ENCODE data around the gene SLC25A51. TPM values are rescaled to one million over a fixed set of nuclear protein-coding genes. Genes with fewer than 3 reads are reported as not detected.

SLC25A51 gene
- 10 to 100 TPM; 29.1 to 35.0 (median 32.9) TPM for total RNA-seq (2021; fragmentation: NEBNext Ultra II Directional; extraction: Animal tissue kit (Norgen Biotek cat#: 25700))
- long read RNA-seq, transcript SLC25A51-203 (4 exons, 1,871 nt) = major isoform, 6 of 29 reads
- long read RNA-seq, partial matches to known transcripts = 2 of 29 reads
- long read RNA-seq, other reads (novel, unspliced or antisense) = 18 of 29 reads

DNA sequence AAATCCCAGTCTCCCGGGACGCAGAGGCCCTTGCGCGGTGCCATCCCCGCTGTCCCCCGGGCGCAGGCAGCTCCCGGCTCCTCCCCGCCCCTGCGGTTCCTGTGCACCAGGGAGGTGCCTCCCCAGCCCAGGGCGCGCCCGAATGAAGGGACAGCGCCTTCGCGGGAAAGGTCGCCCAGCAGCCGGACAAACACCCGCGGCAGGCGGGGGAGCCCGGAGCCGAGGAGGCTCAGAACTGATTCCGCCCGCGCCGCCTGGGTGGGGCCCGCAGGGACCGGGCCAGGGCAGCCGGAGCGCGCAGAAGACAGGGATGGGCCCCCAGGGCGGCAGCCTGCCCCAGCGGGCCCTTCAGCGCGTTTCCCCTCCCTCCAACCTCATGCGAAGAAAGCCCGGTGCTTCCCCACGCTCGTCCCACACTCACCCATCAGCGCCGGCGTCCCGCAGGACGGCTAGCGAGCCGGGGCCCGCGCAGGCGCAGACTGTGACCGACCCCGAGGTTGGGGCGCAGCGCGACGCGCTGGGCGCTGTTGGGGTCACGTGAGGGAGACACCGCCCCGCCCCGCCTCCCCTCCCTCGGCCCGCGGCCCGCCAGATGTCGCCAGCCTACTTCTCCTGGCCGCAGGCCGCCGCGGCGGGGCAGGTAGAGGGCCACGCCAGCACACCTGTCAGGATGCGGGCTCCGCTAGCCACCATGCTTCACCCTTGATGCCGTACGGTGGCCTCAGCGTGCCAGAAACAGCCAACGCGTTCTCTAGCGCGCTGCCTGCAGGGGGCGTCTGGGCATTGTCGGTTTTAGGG, at the start of gene SLC25A51:
TSS of gene SLC25A51 (minus strand) at position 481 of the 798 bp plus-strand sequence. CDS start 15,577 bp downstream, outside the sequence.
- peaks cover 37% of the 10 kb centered on the region for H3K4me1 Mint-ChIP-seq (ENCODE audit: low read depth)
- peak; percentile 95 for TF ChIP-seq CTCF (IDR thresholded peaks at IDR 0.05)
- H3K27ac Mint-ChIP-seq = peak within 1 kb of the TSS; percentile 86
- no peaks in the 10 kb centered on the region for H3K9me3 Mint-ChIP-seq
- DNase-seq = peak; percentile 89
- H3K36me3 Mint-ChIP-seq (ENCODE audit: low read depth) = no peaks in the 10 kb centered on the region; the same call in 1 of the 2 replicates
- H3K4me3 Mint-ChIP-seq = peak within 1 kb of the TSS; percentile 90
- peaks cover 5% of the 10 kb centered on the region; the same call in 1 of the 2 replicates for H3K27me3 Mint-ChIP-seq (ENCODE audit: insufficient read depth)

DNA sequence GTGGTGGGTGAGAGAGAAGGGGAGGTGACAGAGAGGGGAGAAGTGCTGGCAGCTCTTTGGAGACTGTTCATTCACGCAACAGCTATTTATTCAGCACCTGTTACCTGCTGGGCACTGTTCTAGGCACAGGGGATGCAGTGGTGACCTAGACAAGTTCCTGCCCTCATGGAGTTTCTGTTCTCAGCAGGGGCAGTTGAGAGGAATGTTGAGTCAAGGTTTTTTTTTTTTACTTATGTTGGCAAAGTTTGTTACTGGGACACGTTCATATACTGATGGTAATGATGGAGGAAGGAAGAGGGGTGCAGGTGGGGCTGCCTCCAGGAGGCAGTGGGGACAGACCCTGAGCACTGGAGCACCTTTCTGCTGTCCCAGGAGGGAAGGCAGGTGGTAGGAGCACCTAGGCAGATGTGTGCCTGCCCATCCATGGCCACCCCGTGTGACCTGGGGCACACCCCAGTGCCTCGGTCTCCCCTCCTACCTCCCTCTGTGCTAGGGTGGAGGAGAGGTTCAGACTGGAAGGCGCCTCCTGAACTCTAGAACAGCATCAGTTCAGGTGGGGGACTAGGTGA, 49.4 kb upstream of the SLC25A51 start:
- Mint-ChIP-seq H3K9me3 (peaks cover 7% of the 10 kb centered on the region; the same call in 1 of the 2 replicates), H3K4me3 (peak overlapping the region; percentile 71), H3K27ac (peak overlapping the region; percentile 94), H3K36me3 (ENCODE audit: low read depth) (peaks cover 43% of the 10 kb centered on the region), H3K27me3 (ENCODE audit: insufficient read depth) (peaks cover 10% of the 10 kb centered on the region), H3K4me1 (ENCODE audit: low read depth) (peaks cover 64% of the 10 kb centered on the region)
- TF ChIP-seq CTCF (IDR thresholded peaks at IDR 0.05) = no peak
- peak; percentile 19 for DNase-seq

- peaks cover 6% of the 10 kb centered on the region for H3K27me3 Mint-ChIP-seq (ENCODE audit: insufficient read depth)
- no peak for TF ChIP-seq CTCF (IDR thresholded peaks at IDR 0.05)
- peak overlapping the region; percentile 71 for H3K4me3 Mint-ChIP-seq
- peaks cover 7% of the 10 kb centered on the region; the same call in 1 of the 2 replicates for H3K9me3 Mint-ChIP-seq
- peaks cover 47% of the 10 kb centered on the region for H3K36me3 Mint-ChIP-seq (ENCODE audit: low read depth)
- peaks cover 64% of the 10 kb centered on the region for H3K4me1 Mint-ChIP-seq (ENCODE audit: low read depth)
- peak overlapping the region; percentile 94 for H3K27ac Mint-ChIP-seq
- peak; percentile 79 for DNase-seq
These were observed 48.8 kb upstream of the SLC25A51 start for GRCh38 chr9:37952731-37953130.

DNA sequence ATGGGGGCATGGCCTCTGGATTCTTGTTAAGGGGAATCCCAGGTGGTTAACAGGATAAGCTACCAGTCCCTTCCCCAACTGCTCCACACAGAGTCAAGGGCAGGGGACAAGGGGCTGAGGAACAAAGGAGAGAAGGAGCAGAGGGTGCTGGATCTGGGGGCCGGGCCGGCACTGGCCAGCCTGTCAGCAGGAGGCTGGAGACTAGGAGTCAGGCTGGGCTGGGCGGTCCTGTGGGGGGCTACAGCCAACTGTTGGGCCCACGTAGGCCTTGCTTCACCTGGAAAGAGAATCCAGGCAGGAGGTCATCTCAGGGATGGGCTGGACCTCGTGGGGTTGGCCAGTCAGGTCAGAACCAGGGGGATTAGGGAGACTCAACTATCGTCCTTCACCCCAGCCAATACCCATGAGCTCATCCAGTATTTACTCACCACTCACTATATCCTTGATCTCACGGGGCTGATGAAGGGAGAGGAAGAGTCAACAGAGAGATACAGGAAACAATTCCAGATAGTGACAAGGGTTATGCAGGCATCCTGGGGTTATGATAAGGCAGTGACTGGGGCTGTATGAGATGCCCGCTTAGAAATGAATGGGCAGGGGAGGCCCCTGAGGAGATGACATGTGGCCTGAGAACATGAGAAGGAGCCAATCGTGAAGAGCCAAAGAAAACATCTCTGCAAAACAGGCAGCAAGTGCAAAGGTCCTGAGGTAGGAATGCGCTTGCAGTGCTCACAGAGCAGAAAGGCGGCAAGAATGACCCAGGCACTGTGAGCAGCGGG, 47.9 kb upstream of the SLC25A51 start:
- no peak for TF ChIP-seq CTCF (IDR thresholded peaks at IDR 0.05)
- peaks cover 69% of the 10 kb centered on the region for H3K4me1 Mint-ChIP-seq (ENCODE audit: low read depth)
- peak overlapping the region; percentile 42 for H3K4me3 Mint-ChIP-seq
- peaks cover 47% of the 10 kb centered on the region for H3K36me3 Mint-ChIP-seq (ENCODE audit: low read depth)
- peaks cover 7% of the 10 kb centered on the region; the same call in 1 of the 2 replicates for H3K9me3 Mint-ChIP-seq
- H3K27me3 Mint-ChIP-seq (ENCODE audit: insufficient read depth) = peaks cover 6% of the 10 kb centered on the region
- peak overlapping the region; percentile 94 for H3K27ac Mint-ChIP-seq
- no peak for DNase-seq

GRCh38 chr9:37950561-37950960, 46.6 kb upstream of the SLC25A51 start:
- Mint-ChIP-seq H3K4me3 (no peak overlapping the region; the same call in 1 of the 2 replicates), H3K36me3 (ENCODE audit: low read depth) (peaks cover 56% of the 10 kb centered on the region), H3K4me1 (ENCODE audit: low read depth) (peaks cover 82% of the 10 kb centered on the region), H3K27ac (peak overlapping the region; percentile 94), H3K9me3 (peaks cover 7% of the 10 kb centered on the region; the same call in 1 of the 2 replicates), H3K27me3 (ENCODE audit: insufficient read depth) (peaks cover 6% of the 10 kb centered on the region)
- TF ChIP-seq CTCF (IDR thresholded peaks at IDR 0.05) = peak; percentile 19; the same call in 1 of the 2 replicates
- DNase-seq = no peak
